ENCODE measurements around the gene CDK19. TPM values are rescaled to one million over a fixed set of nuclear protein-coding genes. Genes with fewer than 3 reads are reported as not detected.

Gene CDK19
- total RNA-seq, 1 experiment from 2014 or later: 36.8 TPM

DNA sequence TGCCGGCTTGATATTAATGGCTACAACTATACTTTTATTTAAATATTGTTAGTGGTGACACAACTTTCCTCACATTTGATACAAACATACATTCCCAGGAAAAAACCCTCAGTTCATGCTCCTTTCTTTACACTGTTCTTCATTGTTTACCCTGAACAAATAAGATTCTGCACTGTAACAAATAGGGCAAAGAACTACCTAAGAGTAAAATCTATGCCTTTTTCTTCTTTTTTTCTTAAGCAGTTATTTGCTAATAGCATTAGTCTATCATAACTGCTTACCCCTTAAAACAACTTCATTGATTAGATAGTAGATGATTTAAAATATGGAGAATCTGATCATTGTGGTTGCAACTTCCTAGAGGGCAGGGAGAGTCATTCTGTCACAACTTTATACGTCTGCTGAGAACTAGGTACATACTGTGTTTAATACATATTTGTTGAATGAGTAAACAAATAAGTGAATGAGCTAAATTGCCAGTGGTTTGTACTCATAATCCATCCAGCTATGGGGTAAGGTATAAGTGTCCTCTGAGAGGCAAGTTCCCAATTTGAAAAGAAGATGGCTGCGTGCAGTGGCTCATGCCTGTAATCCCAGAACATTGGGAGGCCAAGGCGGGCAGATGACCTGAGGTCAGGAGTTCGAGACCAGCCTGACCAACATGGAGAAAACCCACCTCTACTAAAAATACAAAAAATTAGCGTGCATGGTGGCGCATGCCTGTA, 161.0 kb downstream of the CDK19 start:
- H3K27me3 ChIP-seq (ENCODE audit: insufficient read depth, low read depth): no peaks in the 10 kb centered on the region
- H3K9me2 ChIP-seq (ENCODE audit: insufficient read depth): no peaks in the 10 kb centered on the region
- TF ChIP-seq, protein P1, sequence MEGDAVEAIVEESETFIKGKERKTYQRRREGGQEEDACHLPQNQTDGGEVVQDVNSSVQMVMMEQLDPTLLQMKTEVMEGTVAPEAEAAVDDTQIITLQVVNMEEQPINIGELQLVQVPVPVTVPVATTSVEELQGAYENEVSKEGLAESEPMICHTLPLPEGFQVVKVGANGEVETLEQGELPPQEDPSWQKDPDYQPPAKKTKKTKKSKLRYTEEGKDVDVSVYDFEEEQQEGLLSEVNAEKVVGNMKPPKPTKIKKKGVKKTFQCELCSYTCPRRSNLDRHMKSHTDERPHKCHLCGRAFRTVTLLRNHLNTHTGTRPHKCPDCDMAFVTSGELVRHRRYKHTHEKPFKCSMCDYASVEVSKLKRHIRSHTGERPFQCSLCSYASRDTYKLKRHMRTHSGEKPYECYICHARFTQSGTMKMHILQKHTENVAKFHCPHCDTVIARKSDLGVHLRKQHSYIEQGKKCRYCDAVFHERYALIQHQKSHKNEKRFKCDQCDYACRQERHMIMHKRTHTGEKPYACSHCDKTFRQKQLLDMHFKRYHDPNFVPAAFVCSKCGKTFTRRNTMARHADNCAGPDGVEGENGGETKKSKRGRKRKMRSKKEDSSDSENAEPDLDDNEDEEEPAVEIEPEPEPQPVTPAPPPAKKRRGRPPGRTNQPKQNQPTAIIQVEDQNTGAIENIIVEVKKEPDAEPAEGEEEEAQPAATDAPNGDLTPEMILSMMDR (conservative IDR thresholded peaks at IDR 0.05): no peak
- TF ChIP-seq EZH2 (IDR thresholded peaks at IDR 0.05; ENCODE audit: low read depth): no peak
- peak in 1 of 2 experiments; percentile 84 for DNase-seq
- no peak overlapping the region for H3K4me3 ChIP-seq
- no peaks in the 10 kb centered on the region for H3K9me3 ChIP-seq (ENCODE audit: insufficient read depth, low read depth)
- H3K36me3 ChIP-seq (ENCODE audit: low read depth): no peaks in the 10 kb centered on the region
- CTCF ChIA-PET: no interaction called here
- no peaks in the 10 kb centered on the region for H3K79me2 ChIP-seq (ENCODE audit: low read depth)
- H4K20me1 ChIP-seq (ENCODE audit: insufficient read depth): no peaks in the 10 kb centered on the region
- intact Hi-C loops (cut with micrococcal nuclease; ENCODE audit: unreplicated experiment): no loop called here
- H3K4me1 ChIP-seq (replicated peaks; ENCODE audit: insufficient read depth): peaks cover 43% of the 10 kb centered on the region
- no TSS peak for BruUV-seq (replicated peaks)
- POLR2A ChIA-PET (ENCODE audit: unreplicated experiment): no interaction called here
- peak overlapping the region; percentile 9; the same call in 1 of the 2 replicates for H3K4me2 ChIP-seq
- peaks cover 29% of the 10 kb centered on the region for H3F3A ChIP-seq (ENCODE audit: insufficient read depth, low read depth)
- peak overlapping the region; percentile 52 for H3K27ac ChIP-seq
- no peak overlapping the region for H2AFZ ChIP-seq

DNA sequence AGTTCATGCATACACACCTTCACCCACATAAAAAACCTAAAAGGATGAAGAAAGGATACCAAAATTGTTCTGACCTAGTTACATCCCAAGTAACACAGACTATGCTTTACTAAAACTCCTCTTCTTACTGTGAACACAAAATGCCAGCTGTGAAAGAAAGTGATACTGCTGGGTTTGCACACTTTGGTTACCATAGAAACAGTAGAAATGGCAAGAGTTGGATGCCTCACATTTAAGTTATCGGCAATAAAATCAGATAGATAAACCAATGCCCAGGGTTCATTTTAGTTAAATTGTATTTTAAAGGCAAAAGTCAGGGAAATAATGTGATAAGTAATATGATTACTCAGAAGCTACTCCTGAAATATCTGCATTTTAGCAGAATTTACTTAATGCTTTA, 161.9 kb downstream of the CDK19 start:
- POLR2A ChIA-PET (ENCODE audit: unreplicated experiment): no interaction called here
- intact Hi-C loops (cut with micrococcal nuclease; ENCODE audit: unreplicated experiment): no loop called here
- Histone ChIP-seq H2AFZ (no peak overlapping the region), H3K9me2 (ENCODE audit: insufficient read depth) (no peaks in the 10 kb centered on the region), H4K20me1 (ENCODE audit: insufficient read depth) (no peaks in the 10 kb centered on the region), H3K4me3 (no peak overlapping the region), H3K9me3 (ENCODE audit: insufficient read depth, low read depth) (no peaks in the 10 kb centered on the region), H3K27me3 (ENCODE audit: insufficient read depth, low read depth) (no peaks in the 10 kb centered on the region), H3F3A (ENCODE audit: insufficient read depth, low read depth) (peaks cover 29% of the 10 kb centered on the region), H3K79me2 (ENCODE audit: low read depth) (no peaks in the 10 kb centered on the region), H3K27ac (peak overlapping the region; percentile 52), H3K4me1 (replicated peaks; ENCODE audit: insufficient read depth) (peaks cover 43% of the 10 kb centered on the region), H3K4me2 (no peak overlapping the region), H3K36me3 (ENCODE audit: low read depth) (no peaks in the 10 kb centered on the region)
- DNase-seq: no peak
- BruUV-seq (replicated peaks): no TSS peak
- TF ChIP-seq EZH2 (IDR thresholded peaks at IDR 0.05; ENCODE audit: low read depth): no peak
- TF ChIP-seq, protein P1 (conservative IDR thresholded peaks at IDR 0.05): no peak
- CTCF ChIA-PET: no interaction called here

DNA sequence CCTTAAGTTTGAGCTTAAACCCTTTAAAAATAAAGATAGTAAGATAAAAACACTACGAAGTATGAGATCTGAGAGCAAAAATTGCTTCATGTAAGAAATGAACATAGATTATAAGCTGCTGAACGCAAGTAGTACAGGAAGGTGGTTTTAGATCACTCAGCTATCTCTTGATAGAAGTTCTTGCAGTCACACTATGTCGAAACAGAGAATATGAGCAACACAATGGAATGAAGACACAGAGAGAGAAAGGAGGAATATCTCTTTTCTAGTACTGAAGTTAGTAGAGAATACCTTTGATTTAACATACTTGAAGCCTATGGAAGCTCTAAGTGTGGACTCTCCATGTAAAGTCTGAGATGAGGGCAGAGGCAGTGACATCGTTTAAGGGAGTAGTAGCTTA, 162.7 kb downstream of the CDK19 start:
- H3K9me2 ChIP-seq (ENCODE audit: insufficient read depth): no peaks in the 10 kb centered on the region
- H3K4me1 ChIP-seq (replicated peaks; ENCODE audit: insufficient read depth): peaks cover 41% of the 10 kb centered on the region
- H3K9me3 ChIP-seq (ENCODE audit: insufficient read depth, low read depth): no peaks in the 10 kb centered on the region
- no peak overlapping the region for H3K4me3 ChIP-seq
- no TSS peak for BruUV-seq (replicated peaks)
- TF ChIP-seq EZH2 (IDR thresholded peaks at IDR 0.05; ENCODE audit: low read depth): no peak
- TF ChIP-seq, protein P1 (conservative IDR thresholded peaks at IDR 0.05): no peak
- H3K27ac ChIP-seq: no peak overlapping the region
- H2AFZ ChIP-seq: no peak overlapping the region
- no peak for DNase-seq
- no peaks in the 10 kb centered on the region for H3K36me3 ChIP-seq (ENCODE audit: low read depth)
- CTCF ChIA-PET: no interaction called here
- POLR2A ChIA-PET (ENCODE audit: unreplicated experiment): no interaction called here
- H4K20me1 ChIP-seq (ENCODE audit: insufficient read depth): no peaks in the 10 kb centered on the region; the same call in 1 of the 2 replicates
- H3K4me2 ChIP-seq: no peak overlapping the region
- intact Hi-C loops (cut with micrococcal nuclease; ENCODE audit: unreplicated experiment): no loop called here
- no peaks in the 10 kb centered on the region for H3K27me3 ChIP-seq (ENCODE audit: insufficient read depth, low read depth)
- peaks cover 25% of the 10 kb centered on the region for H3F3A ChIP-seq (ENCODE audit: insufficient read depth, low read depth)
- H3K79me2 ChIP-seq (ENCODE audit: low read depth): no peaks in the 10 kb centered on the region

Data from PC-9 (cell line).